GM23338 (cell line): Measurements from ENCODE around the gene CASK. TPM values are rescaled to one million over a fixed set of nuclear protein-coding genes. Genes with fewer than 3 reads are reported as not detected.

ENCODE experiments used
- ATAC-seq: fragments of 200-7000 bp; cut with Tn5 transposase; 3 replicates; pipeline ENCODE4 v1.9.1; 2020
- DNase-seq: peaks from one replicate; pipeline ENCODE4 v3.0.0-alpha.2; 2015; ENCODE audit warnings: low spot score
- H2AFZ ChIP-seq: fragments of 200-600 bp; sonication (generic); 2 replicates; pipeline ENCODE4 v1.8.0; 2016; ENCODE audit warnings: antibody characterized with exemption, mild to moderate bottlenecking, moderate library complexity
- H3F3A ChIP-seq: fragments of 200-600 bp; sonication (generic); replicated peaks from 2 replicates; pipeline ENCODE4 v1.8.0; 2017; ENCODE audit warnings: antibody characterized with exemption, mixed run types, low read depth
- H3K27ac ChIP-seq: fragments of 200-600 bp; sonication (generic); 2 replicates; pipeline ENCODE4 v1.6.1; 2016; ENCODE audit warnings: low read depth
- H3K27me3 ChIP-seq: fragments of 200-600 bp; sonication (generic); 2 replicates; pipeline ENCODE4 v1.8.0; 2016; ENCODE audit warnings: mild to moderate bottlenecking, mixed run types, moderate library complexity; ENCODE audit not compliant: insufficient read depth
- H3K36me3 ChIP-seq: fragments of 200-600 bp; sonication (generic); 2 replicates; pipeline ENCODE4 v1.8.0; 2016; ENCODE audit warnings: mild to moderate bottlenecking; ENCODE audit not compliant: insufficient read depth
- H3K4me1 ChIP-seq: fragments of 200-600 bp; sonication (generic); 2 replicates; pipeline ENCODE4 v1.8.0; 2016; ENCODE audit warnings: mild to moderate bottlenecking, moderate library complexity; ENCODE audit not compliant: insufficient read depth
- H3K4me2 ChIP-seq: fragments of 200-600 bp; sonication (generic); 2 replicates; pipeline ENCODE4 v1.7.1; 2017; ENCODE audit warnings: mixed run types
- H3K4me3 ChIP-seq: fragments of 200-600 bp; sonication (generic); 2 replicates; pipeline ENCODE4 v1.6.1; 2016; ENCODE audit warnings: mixed run types
- H3K79me2 ChIP-seq: fragments of 200-600 bp; sonication (generic); replicated peaks from 2 replicates; pipeline ENCODE4 v1.8.0; 2017; ENCODE audit warnings: mild to moderate bottlenecking; ENCODE audit not compliant: insufficient read depth
- H3K9me2 ChIP-seq: fragments of 200-600 bp; sonication (generic); 2 replicates; pipeline ENCODE4 v1.8.0; 2017; ENCODE audit not compliant: insufficient read depth
- H4K20me1 ChIP-seq: fragments of 200-600 bp; sonication (generic); replicated peaks from 2 replicates; pipeline ENCODE4 v1.8.0; 2017; ENCODE audit warnings: mild to moderate bottlenecking; ENCODE audit not compliant: insufficient read depth
- H3K27ac Mint-ChIP-seq: 2 replicates; pipeline ENCODE4 v1.8.0; 2020; ENCODE audit warnings: inconsistent platforms, mild to moderate bottlenecking, moderate library complexity, mixed read lengths
- H3K27me3 Mint-ChIP-seq: 3 replicates; pipeline ENCODE4 v1.8.0; 2022; ENCODE audit warnings: low read depth, mild to moderate bottlenecking, moderate library complexity, mixed read lengths, inconsistent platforms; ENCODE audit not compliant: insufficient read depth, poor library complexity
- H3K36me3 Mint-ChIP-seq: 3 replicates; pipeline ENCODE4 v1.8.0; 2021; ENCODE audit warnings: low read depth, mild to moderate bottlenecking, inconsistent platforms, moderate library complexity, mixed read lengths
- H3K4me1 Mint-ChIP-seq: 3 replicates; pipeline ENCODE4 v1.8.0; 2020; ENCODE audit warnings: mild to moderate bottlenecking, inconsistent platforms, mixed read lengths
- H3K4me3 Mint-ChIP-seq: 3 replicates; pipeline ENCODE4 v1.8.0; 2021; ENCODE audit warnings: moderate library complexity, mild to moderate bottlenecking, inconsistent platforms, mixed read lengths
- H3K9me3 Mint-ChIP-seq: 3 replicates; pipeline ENCODE4 v1.8.0; 2020; ENCODE audit warnings: moderate library complexity, mild to moderate bottlenecking, inconsistent platforms, mixed read lengths
- CREB1 ChIP-seq: fragments of 250-450 bp; sonication (Bioruptor Pico); IDR thresholded peaks from 2 replicates; pipeline ENCODE4 v1.5.0; 2020; ENCODE audit warnings: low read depth, mild to moderate bottlenecking, moderate library complexity
- EZH2 ChIP-seq: fragments of 200-600 bp; sonication (generic); IDR thresholded peaks from one replicate; pipeline ENCODE4 v1.8.0; 2017; ENCODE audit warnings: antibody characterized with exemption, mild to moderate bottlenecking, low read depth; ENCODE audit not compliant: unreplicated experiment
- EZH2phosphoT487 ChIP-seq: fragments of 200-600 bp; sonication (generic); IDR thresholded peaks from one replicate; pipeline ENCODE4 v1.8.1; 2018; ENCODE audit warnings: antibody characterized with exemption; ENCODE audit not compliant: unreplicated experiment
- JUNB ChIP-seq: IDR thresholded peaks from one replicate; pipeline ENCODE4 v1.6.1; 2016; ENCODE audit warnings: antibody characterized with exemption; ENCODE audit not compliant: unreplicated experiment
- NANOG ChIP-seq: IDR thresholded peaks from 2 replicates; pipeline ENCODE4 v1.6.1; 2016; ENCODE audit warnings: antibody characterized with exemption, borderline replicate concordance
- POLR2AphosphoS5 ChIP-seq: IDR thresholded peaks from 2 replicates; pipeline ENCODE4 v1.6.1; 2016; ENCODE audit warnings: antibody characterized with exemption, low read depth
- STAT1 ChIP-seq: IDR thresholded peaks from one replicate; pipeline ENCODE4 v1.6.1; 2016; ENCODE audit warnings: antibody characterized with exemption; ENCODE audit not compliant: unreplicated experiment
- ZNF114 ChIP-seq: fragments of 250-450 bp; sonication (Bioruptor Pico); IDR thresholded peaks from 2 replicates; pipeline ENCODE4 v1.5.0; 2020; ENCODE audit warnings: mild to moderate bottlenecking, moderate library complexity
- polyA plus RNA-seq: library from polyadenylated mRNA; unstranded; fragments of >200 nt; fragmentation: Nextera tagmentation; extraction: Ambion mirVana; gene quantifications from 2 replicates; pipeline ENCODE4 v1.2.1, GENCODE V29; 2016
- total RNA-seq: library from RNA; depleted of rRNA; stranded (reverse); fragments of >200 nt; shearing (Covaris generic); gene quantifications from 2 replicates; pipeline ENCODE4 v1.2.3, GENCODE V29; 2014
- TF ChIP-seq, protein P1 (sequence below): IDR thresholded peaks from 2 replicates; pipeline ENCODE4 v1.6.1; 2016; ENCODE audit warnings: antibody characterized with exemption
- TF ChIP-seq, protein P2 (sequence below): fragments of 250-450 bp; sonication (Bioruptor Pico); IDR thresholded peaks from 2 replicates; pipeline ENCODE4 v1.5.0; 2020; ENCODE audit warnings: mild to moderate bottlenecking, moderate library complexity
- TF ChIP-seq, protein P3 (sequence below): IDR thresholded peaks from one replicate; pipeline ENCODE4 v1.6.1; 2018; ENCODE audit warnings: antibody characterized with exemption; ENCODE audit not compliant: unreplicated experiment
- TF ChIP-seq, protein P4 (sequence below), 2 experiments: fragments of 200-600 bp in 1 of 2; sonication (generic) in 1 of 2; conservative IDR thresholded peaks; 2 replicates each; pipeline versions ENCODE4 v1.5.1 to v1.6.1; 2016 to 2017; ENCODE audit warnings: antibody characterized with exemption in 2 of 2, low read depth in 2 of 2, mild to moderate bottlenecking in 2 of 2, moderate library complexity in 1 of 2

The CASK gene
- total and polyA plus RNA-seq, 2 experiments from 2014 or later, result 15.3 to 44.4 TPM

DNA sequence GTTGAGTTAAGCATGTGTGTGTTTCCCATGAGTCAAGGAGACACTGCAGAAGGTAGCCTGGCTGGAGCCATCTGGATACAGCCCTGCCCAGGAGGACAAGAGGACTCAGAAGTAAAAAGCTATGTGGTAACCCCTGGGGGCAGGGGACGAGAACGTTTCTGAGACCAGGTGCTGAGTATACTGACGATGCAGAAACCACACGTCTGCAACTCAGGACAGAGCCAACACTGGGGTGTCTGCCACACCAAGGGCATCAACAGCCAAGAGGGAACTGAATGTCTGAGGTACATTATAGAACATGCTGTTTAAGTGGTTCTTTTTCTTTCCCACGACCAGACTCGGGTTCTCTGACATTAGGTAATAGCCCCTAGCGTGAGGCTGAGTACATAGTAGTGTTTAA is 328.7 kb downstream of the CASK start (continued):
- TF ChIP-seq EZH2 (no peak), NANOG (no peak), CREB1 (CRISPR knock-in tag) (no peak)
- TF ChIP-seq, protein P1, sequence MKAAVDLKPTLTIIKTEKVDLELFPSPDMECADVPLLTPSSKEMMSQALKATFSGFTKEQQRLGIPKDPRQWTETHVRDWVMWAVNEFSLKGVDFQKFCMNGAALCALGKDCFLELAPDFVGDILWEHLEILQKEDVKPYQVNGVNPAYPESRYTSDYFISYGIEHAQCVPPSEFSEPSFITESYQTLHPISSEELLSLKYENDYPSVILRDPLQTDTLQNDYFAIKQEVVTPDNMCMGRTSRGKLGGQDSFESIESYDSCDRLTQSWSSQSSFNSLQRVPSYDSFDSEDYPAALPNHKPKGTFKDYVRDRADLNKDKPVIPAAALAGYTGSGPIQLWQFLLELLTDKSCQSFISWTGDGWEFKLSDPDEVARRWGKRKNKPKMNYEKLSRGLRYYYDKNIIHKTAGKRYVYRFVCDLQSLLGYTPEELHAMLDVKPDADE, result no peak

DNA sequence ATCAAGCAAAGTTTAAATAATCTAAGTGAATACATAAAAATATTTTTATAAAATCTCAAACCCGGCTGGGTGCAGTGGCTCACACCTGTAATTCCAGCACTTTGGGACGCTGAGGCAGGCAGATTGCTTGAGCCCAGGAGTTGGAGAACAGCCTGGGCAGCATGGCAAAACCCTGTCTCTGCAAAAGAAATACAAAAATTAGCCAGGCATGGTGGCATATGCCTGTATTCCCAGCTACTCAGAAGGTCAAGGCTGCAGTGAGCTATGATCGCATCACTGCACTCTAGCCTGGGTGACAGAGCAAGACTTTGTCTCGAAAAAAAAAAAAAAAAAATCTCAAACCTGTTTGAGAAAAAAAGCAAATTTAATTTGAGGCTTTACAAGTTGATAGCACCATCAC is 331.4 kb downstream of the CASK start:
- H3K4me3 Mint-ChIP-seq, result no peak overlapping the region
- TF ChIP-seq, protein P1, result no peak
- TF ChIP-seq JUNB, result no peak
- no peak for TF ChIP-seq STAT1
- no peak for TF ChIP-seq POLR2AphosphoS5
- TF ChIP-seq, protein P2, sequence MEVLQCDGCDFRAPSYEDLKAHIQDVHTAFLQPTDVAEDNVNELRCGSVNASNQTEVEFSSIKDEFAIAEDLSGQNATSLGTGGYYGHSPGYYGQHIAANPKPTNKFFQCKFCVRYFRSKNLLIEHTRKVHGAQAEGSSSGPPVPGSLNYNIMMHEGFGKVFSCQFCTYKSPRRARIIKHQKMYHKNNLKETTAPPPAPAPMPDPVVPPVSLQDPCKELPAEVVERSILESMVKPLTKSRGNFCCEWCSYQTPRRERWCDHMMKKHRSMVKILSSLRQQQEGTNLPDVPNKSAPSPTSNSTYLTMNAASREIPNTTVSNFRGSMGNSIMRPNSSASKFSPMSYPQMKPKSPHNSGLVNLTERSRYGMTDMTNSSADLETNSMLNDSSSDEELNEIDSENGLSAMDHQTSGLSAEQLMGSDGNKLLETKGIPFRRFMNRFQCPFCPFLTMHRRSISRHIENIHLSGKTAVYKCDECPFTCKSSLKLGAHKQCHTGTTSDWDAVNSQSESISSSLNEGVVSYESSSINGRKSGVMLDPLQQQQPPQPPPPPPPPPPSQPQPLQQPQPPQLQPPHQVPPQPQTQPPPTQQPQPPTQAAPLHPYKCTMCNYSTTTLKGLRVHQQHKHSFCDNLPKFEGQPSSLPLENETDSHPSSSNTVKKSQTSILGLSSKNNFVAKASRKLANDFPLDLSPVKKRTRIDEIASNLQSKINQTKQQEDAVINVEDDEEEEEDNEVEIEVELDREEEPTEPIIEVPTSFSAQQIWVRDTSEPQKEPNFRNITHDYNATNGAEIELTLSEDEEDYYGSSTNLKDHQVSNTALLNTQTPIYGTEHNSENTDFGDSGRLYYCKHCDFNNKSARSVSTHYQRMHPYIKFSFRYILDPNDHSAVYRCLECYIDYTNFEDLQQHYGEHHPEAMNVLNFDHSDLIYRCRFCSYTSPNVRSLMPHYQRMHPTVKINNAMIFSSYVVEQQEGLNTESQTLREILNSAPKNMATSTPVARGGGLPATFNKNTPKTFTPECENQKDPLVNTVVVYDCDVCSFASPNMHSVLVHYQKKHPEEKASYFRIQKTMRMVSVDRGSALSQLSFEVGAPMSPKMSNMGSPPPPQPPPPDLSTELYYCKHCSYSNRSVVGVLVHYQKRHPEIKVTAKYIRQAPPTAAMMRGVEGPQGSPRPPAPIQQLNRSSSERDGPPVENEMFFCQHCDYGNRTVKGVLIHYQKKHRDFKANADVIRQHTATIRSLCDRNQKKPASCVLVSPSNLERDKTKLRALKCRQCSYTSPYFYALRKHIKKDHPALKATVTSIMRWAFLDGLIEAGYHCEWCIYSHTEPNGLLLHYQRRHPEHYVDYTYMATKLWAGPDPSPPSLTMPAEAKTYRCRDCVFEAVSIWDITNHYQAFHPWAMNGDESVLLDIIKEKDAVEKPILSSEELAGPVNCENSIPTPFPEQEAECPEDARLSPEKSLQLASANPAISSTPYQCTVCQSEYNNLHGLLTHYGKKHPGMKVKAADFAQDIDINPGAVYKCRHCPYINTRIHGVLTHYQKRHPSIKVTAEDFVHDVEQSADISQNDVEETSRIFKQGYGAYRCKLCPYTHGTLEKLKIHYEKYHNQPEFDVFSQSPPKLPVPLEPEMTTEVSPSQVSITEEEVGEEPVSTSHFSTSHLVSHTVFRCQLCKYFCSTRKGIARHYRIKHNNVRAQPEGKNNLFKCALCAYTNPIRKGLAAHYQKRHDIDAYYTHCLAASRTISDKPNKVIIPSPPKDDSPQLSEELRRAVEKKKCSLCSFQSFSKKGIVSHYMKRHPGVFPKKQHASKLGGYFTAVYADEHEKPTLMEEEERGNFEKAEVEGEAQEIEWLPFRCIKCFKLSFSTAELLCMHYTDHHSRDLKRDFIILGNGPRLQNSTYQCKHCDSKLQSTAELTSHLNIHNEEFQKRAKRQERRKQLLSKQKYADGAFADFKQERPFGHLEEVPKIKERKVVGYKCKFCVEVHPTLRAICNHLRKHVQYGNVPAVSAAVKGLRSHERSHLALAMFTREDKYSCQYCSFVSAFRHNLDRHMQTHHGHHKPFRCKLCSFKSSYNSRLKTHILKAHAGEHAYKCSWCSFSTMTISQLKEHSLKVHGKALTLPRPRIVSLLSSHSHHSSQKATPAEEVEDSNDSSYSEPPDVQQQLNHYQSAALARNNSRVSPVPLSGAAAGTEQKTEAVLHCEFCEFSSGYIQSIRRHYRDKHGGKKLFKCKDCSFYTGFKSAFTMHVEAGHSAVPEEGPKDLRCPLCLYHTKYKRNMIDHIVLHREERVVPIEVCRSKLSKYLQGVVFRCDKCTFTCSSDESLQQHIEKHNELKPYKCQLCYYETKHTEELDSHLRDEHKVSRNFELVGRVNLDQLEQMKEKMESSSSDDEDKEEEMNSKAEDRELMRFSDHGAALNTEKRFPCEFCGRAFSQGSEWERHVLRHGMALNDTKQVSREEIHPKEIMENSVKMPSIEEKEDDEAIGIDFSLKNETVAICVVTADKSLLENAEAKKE (CRISPR knock-in tag), result no peak
- TF ChIP-seq, protein P3, sequence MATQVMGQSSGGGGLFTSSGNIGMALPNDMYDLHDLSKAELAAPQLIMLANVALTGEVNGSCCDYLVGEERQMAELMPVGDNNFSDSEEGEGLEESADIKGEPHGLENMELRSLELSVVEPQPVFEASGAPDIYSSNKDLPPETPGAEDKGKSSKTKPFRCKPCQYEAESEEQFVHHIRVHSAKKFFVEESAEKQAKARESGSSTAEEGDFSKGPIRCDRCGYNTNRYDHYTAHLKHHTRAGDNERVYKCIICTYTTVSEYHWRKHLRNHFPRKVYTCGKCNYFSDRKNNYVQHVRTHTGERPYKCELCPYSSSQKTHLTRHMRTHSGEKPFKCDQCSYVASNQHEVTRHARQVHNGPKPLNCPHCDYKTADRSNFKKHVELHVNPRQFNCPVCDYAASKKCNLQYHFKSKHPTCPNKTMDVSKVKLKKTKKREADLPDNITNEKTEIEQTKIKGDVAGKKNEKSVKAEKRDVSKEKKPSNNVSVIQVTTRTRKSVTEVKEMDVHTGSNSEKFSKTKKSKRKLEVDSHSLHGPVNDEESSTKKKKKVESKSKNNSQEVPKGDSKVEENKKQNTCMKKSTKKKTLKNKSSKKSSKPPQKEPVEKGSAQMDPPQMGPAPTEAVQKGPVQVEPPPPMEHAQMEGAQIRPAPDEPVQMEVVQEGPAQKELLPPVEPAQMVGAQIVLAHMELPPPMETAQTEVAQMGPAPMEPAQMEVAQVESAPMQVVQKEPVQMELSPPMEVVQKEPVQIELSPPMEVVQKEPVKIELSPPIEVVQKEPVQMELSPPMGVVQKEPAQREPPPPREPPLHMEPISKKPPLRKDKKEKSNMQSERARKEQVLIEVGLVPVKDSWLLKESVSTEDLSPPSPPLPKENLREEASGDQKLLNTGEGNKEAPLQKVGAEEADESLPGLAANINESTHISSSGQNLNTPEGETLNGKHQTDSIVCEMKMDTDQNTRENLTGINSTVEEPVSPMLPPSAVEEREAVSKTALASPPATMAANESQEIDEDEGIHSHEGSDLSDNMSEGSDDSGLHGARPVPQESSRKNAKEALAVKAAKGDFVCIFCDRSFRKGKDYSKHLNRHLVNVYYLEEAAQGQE, result no peak
- no peak for TF ChIP-seq NANOG
- TF ChIP-seq EZH2phosphoT487, result no peak
- no peak for TF ChIP-seq ZNF114 (CRISPR knock-in tag)
- TF ChIP-seq, protein P4, sequence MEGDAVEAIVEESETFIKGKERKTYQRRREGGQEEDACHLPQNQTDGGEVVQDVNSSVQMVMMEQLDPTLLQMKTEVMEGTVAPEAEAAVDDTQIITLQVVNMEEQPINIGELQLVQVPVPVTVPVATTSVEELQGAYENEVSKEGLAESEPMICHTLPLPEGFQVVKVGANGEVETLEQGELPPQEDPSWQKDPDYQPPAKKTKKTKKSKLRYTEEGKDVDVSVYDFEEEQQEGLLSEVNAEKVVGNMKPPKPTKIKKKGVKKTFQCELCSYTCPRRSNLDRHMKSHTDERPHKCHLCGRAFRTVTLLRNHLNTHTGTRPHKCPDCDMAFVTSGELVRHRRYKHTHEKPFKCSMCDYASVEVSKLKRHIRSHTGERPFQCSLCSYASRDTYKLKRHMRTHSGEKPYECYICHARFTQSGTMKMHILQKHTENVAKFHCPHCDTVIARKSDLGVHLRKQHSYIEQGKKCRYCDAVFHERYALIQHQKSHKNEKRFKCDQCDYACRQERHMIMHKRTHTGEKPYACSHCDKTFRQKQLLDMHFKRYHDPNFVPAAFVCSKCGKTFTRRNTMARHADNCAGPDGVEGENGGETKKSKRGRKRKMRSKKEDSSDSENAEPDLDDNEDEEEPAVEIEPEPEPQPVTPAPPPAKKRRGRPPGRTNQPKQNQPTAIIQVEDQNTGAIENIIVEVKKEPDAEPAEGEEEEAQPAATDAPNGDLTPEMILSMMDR (conservative IDR thresholded peaks at IDR 0.05; ENCODE audit: low read depth in 2 of 2), result no peak
- no peak for TF ChIP-seq EZH2

More for the DNA sequence above, 331.4 kb downstream of the CASK start:
- Mint-ChIP-seq H3K27me3 (no peaks in the 10 kb centered on the region), H3K36me3 (no peaks in the 10 kb centered on the region), H3K4me1 (peaks cover 17% of the 10 kb centered on the region; the same call in 2 of the 3 replicates), H3K9me3 (no peaks in the 10 kb centered on the region), H3K27ac (no peak overlapping the region)
- no peak for ATAC-seq
- no peak overlapping the region for H3K4me3 ChIP-seq
- H3K4me1 ChIP-seq, result peaks cover 6% of the 10 kb centered on the region; the same call in 1 of the 2 replicates
- no peaks in the 10 kb centered on the region for H4K20me1 ChIP-seq
- H3K4me2 ChIP-seq, result no peak overlapping the region
- no peaks in the 10 kb centered on the region for H3K9me2 ChIP-seq
- H3K27ac ChIP-seq, result no peak overlapping the region
- H3K27me3 ChIP-seq, result no peaks in the 10 kb centered on the region
- H3K36me3 ChIP-seq, result no peaks in the 10 kb centered on the region
- H3K79me2 ChIP-seq, result no peaks in the 10 kb centered on the region
- no peak overlapping the region for H2AFZ ChIP-seq
- no peaks in the 10 kb centered on the region for H3F3A ChIP-seq
- DNase-seq, result no peak
